ENCODE measurements around the gene UNC45A.

Gene UNC45A

DNA sequence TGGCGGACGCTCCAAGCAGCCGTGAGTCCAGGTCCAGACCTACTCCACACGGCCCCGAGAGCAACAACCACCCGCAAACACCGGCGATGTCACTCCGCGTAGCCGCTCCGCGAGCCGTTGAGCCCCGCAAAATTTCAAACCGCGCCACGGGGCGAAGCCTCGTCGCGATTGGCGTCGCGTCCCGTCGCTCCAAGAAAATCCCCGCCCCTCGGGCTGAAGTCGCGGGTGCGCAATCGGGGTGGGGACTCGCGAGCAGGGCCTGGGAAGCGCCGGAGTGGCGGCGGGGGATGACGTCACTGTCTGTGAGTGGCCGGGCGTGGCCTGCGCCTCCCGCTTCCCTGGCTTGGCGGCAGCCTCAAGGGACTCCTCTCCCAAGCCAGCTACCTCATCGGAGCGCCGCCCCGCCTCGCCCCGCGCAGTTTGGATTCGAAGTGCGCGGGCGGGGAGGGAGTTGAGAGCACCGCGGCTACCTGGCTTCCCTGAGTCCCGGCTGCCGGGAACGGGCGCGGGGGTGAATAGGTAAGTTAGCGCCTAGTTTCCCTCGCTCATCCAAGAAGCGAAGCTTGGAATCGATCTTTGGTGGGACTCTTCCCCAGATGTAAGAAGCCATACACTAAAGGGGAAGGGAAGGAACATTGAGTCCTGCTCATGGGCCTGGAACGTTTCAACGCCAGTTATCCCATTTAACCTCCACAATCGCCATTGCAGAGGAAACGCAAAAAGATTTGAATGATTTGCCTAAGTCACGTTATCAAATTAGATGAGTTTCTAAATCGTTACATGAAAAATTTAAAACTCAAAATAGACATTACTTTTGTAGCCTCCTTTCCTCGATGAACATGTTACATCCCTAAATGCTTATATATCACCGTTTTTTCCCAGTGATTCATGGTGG is 59.6 kb downstream of the UNC45A start, which contains the start of gene PRC1:
TSS of gene PRC1 (minus strand) at position 119 of the 895 bp plus-strand sequence. CDS start at position 1, 118 bp downstream.
- in situ Hi-C loops (cut with MboI; ENCODE audit: low sequenced_read_pairs) = no loop called here

DNA sequence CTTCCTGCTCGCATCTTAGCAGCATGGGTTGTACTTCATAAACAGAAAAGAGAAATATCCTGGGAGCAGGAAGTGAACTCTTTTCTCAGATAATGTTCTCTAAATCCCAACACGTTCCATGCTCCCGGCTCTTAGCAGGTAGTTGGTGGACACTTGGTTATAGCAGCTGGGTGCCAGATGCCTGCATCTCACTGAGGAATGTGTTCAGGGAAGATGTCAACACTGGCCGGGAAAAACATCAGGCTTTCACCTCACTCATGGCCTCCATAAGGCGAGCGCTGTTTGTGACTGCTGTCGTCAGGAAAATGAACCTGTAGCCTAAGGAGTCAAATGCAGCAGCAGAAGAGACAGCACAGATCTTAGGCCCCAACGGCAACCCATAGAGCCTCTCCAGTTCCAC is 63.7 kb downstream of the UNC45A start:
- in situ Hi-C loops (cut with MboI; ENCODE audit: low sequenced_read_pairs) = no loop called here

DNA sequence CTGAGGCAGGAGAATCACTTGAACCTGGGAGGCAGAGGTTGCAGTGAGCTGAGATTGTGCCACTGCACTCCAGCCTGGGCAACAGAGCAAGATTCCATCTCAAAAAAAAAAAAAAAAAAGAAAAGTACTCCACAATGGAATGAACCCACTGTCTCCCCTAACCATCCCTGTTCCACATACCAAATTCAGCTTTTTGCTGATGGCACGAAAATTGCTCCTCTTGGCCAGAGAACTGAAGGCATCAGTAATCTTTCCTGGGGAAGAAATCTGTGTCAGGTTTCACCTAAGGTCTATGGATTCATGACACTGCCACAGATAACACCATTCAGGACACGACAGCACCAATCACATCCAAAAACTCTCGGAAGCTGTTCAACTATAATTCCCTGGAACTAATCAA is 66.1 kb downstream of the UNC45A start:
- in situ Hi-C loops (cut with MboI; ENCODE audit: low sequenced_read_pairs) = no loop called here
